HepG2 (cell line): ENCODE data around the gene STK24.

Experiments used
- CEBPB ChIP-seq: IDR thresholded peaks from 2 replicates; pipeline ENCODE4 v1.6.1; 2011; ENCODE audit warnings: low read depth, low read length, improper control_type of control experiment, borderline replicate concordance
- CHD2 ChIP-seq: IDR thresholded peaks from 2 replicates; pipeline ENCODE4 v1.6.1; 2011; ENCODE audit warnings: low read depth, low read length, improper control_type of control experiment
- IKZF1 ChIP-seq: fragments of 450-650 bp; IDR thresholded peaks from 2 replicates; pipeline ENCODE4 v1.7.1; 2016
- ISL2 ChIP-seq: sonication (generic); formaldehyde crosslinking; IDR thresholded peaks from 2 replicates; pipeline ENCODE4 v1.5.0; 2020; ENCODE audit warnings: missing genetic modification reagents
- NBN ChIP-seq: fragments of 450-650 bp; conservative IDR thresholded peaks from 2 replicates; pipeline ENCODE4 v1.6.1; 2017
- POLR2A ChIP-seq, 2 experiments: IDR thresholded peaks; 2 replicates each; pipeline ENCODE4 v1.6.1; 2011; ENCODE audit warnings: low read depth in 2 of 2, low read length in 2 of 2, mild to moderate bottlenecking in 1 of 2, moderate library complexity in 1 of 2; ENCODE audit not compliant: insufficient read depth in 1 of 2
- SP4 ChIP-seq: sonication (generic); formaldehyde crosslinking; IDR thresholded peaks from 2 replicates; pipeline ENCODE4 v1.8.1; 2023; ENCODE audit warnings: mild to moderate bottlenecking, missing genetic modification reagents
- ZBTB43 ChIP-seq: sonication (generic); formaldehyde crosslinking; conservative IDR thresholded peaks from 2 replicates; pipeline ENCODE4 v1.4.0; 2020; ENCODE audit warnings: missing genetic modification reagents

GRCh38 chr13:98459721-98460370 is 117.1 kb downstream of the STK24 start:
- TF ChIP-seq CEBPB, result no peak
- TF ChIP-seq CHD2, result no peak
- TF ChIP-seq ZBTB43 (CRISPR knock-in tag), result no peak
- TF ChIP-seq IKZF1, result no peak
- TF ChIP-seq NBN, result no peak
- no peak for TF ChIP-seq ISL2
- TF ChIP-seq POLR2A (IDR thresholded peaks at IDR 0.05; ENCODE audit: insufficient read depth in 1 of 2, low read depth in 2 of 2, low read length in 2 of 2), result no peak
- TF ChIP-seq SP4 (CRISPR knock-in tag), result no peak
